Measurements from ENCODE around the gene HLA-DOA.
A peak's percentile ranks its signal among the peaks of the same experiment; 100 is the strongest.

HLA-DOA gene

GRCh38 chr6:32974016-32974333, 35.4 kb downstream of the HLA-DOA start:
- no peak for DNase-seq (ENCODE audit: low read depth)
- no peak for TF ChIP-seq CTCF (IDR thresholded peaks at IDR 0.05; ENCODE audit: control insufficient read depth, extremely low read depth, insufficient read depth)
- H3K4me3 ChIP-seq (ENCODE audit: low read depth, low read length), result peak overlapping the region; percentile 96

- no peak for DNase-seq (ENCODE audit: low read depth)
- TF ChIP-seq CTCF (IDR thresholded peaks at IDR 0.05; ENCODE audit: control insufficient read depth, extremely low read depth, insufficient read depth), result no peak
- H3K4me3 ChIP-seq (ENCODE audit: low read depth, low read length), result peak overlapping the region; percentile 96
Observed at GRCh38 chr6:32973144-32974015, 36.0 kb downstream of the HLA-DOA start.

- peak overlapping the region; percentile 96 for H3K4me3 ChIP-seq (ENCODE audit: low read depth, low read length)
- TF ChIP-seq CTCF (IDR thresholded peaks at IDR 0.05; ENCODE audit: control insufficient read depth, extremely low read depth, insufficient read depth), result no peak
- no peak for DNase-seq (ENCODE audit: low read depth)
Observed at GRCh38 chr6:32972353-32973143, 36.8 kb downstream of the HLA-DOA start.

- peak overlapping the region; percentile 96 for H3K4me3 ChIP-seq (ENCODE audit: low read depth, low read length)
- no peak for TF ChIP-seq CTCF (IDR thresholded peaks at IDR 0.05; ENCODE audit: control insufficient read depth, extremely low read depth, insufficient read depth)
- peak; percentile 100 for DNase-seq (ENCODE audit: low read depth)
Observed at GRCh38 chr6:32971581-32972352, 37.6 kb downstream of the HLA-DOA start.

GRCh38 chr6:32971242-32971580, 38.2 kb downstream of the HLA-DOA start:
- DNase-seq (ENCODE audit: low read depth), result no peak
- peak overlapping the region; percentile 84 for H3K4me3 ChIP-seq (ENCODE audit: low read depth, low read length)
- TF ChIP-seq CTCF (IDR thresholded peaks at IDR 0.05; ENCODE audit: control insufficient read depth, extremely low read depth, insufficient read depth), result no peak

GRCh38 chr6:32970413-32971241, 38.8 kb downstream of the HLA-DOA start:
- TF ChIP-seq CTCF (IDR thresholded peaks at IDR 0.05; ENCODE audit: control insufficient read depth, extremely low read depth, insufficient read depth), result no peak
- DNase-seq (ENCODE audit: low read depth), result no peak

More at GRCh38 chr6:32970413-32971241, 38.8 kb downstream of the HLA-DOA start:
- H3K4me3 ChIP-seq (ENCODE audit: low read depth, low read length), result peak overlapping the region; percentile 84
